SU-DHL-6 (cell line): ENCODE data around the gene PLD5.

Source experiments
- EZH2phosphoT487 ChIP-seq: fragments of 200-600 bp; sonication (generic), shearing (Covaris generic); conservative IDR thresholded peaks from 2 replicates; pipeline ENCODE4 v1.6.1; 2018; ENCODE audit warnings: mild to moderate bottlenecking, antibody characterized with exemption, low read length, moderate library complexity, mixed read lengths
- TF ChIP-seq, protein P1 (sequence below): fragments of 200-600 bp; sonication (generic); IDR thresholded peaks from one replicate; pipeline ENCODE4 v1.5.1; 2017; ENCODE audit warnings: antibody characterized with exemption, mild to moderate bottlenecking, low read length, moderate library complexity; ENCODE audit not compliant: insufficient read depth, poor library complexity, severe bottlenecking

DNA sequence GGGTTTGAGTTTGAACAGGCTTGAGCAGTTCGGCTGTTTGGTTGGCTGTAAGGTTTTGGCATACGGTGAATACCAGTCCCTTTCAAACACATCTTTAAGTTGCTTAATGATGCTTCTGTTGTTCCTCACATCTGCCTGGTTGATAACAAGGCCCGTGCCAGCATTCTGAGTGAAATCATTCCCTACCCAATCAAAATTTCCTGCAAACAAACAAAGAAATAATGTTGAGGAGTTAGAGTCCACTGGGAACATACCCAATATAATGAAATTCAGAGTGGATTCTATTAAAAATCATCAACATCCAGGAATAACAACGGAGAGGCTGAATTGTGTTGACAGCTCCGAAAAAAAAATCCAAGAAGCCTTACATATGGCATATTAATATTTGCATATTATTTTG is 434.6 kb downstream of the PLD5 start:
- TF ChIP-seq, protein P1, sequence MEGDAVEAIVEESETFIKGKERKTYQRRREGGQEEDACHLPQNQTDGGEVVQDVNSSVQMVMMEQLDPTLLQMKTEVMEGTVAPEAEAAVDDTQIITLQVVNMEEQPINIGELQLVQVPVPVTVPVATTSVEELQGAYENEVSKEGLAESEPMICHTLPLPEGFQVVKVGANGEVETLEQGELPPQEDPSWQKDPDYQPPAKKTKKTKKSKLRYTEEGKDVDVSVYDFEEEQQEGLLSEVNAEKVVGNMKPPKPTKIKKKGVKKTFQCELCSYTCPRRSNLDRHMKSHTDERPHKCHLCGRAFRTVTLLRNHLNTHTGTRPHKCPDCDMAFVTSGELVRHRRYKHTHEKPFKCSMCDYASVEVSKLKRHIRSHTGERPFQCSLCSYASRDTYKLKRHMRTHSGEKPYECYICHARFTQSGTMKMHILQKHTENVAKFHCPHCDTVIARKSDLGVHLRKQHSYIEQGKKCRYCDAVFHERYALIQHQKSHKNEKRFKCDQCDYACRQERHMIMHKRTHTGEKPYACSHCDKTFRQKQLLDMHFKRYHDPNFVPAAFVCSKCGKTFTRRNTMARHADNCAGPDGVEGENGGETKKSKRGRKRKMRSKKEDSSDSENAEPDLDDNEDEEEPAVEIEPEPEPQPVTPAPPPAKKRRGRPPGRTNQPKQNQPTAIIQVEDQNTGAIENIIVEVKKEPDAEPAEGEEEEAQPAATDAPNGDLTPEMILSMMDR, result no peak
- no peak for TF ChIP-seq EZH2phosphoT487
